Eye (tissue), 1 donor: Measurements from ENCODE around the gene ADCY9.
A peak's percentile ranks its signal among the peaks of the same experiment; 100 is the strongest.

Source experiments
- DNase-seq: peaks from one replicate; pipeline ENCODE4 v3.0.0-alpha.2; 2015

Gene ADCY9

DNA sequence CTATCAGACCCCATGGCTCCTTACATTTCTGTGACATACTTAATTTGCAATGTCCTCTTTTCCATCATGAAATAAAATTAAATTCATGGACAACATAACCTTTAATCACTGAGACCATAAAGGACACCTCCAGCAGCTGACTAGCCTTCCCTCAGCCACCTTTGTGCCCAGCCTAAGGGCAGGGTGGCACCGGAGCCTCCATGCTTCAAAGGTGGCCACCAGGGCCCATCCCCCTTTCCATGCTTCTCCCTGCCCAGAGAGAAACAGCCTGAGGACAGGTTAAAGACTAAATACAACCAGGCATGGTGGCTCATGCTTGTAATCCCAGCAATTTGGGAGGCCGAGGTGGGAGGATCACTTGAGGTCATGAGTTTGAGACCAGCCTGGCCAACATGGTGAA is 94.3 kb downstream of the ADCY9 start:
- no peak for DNase-seq

DNA sequence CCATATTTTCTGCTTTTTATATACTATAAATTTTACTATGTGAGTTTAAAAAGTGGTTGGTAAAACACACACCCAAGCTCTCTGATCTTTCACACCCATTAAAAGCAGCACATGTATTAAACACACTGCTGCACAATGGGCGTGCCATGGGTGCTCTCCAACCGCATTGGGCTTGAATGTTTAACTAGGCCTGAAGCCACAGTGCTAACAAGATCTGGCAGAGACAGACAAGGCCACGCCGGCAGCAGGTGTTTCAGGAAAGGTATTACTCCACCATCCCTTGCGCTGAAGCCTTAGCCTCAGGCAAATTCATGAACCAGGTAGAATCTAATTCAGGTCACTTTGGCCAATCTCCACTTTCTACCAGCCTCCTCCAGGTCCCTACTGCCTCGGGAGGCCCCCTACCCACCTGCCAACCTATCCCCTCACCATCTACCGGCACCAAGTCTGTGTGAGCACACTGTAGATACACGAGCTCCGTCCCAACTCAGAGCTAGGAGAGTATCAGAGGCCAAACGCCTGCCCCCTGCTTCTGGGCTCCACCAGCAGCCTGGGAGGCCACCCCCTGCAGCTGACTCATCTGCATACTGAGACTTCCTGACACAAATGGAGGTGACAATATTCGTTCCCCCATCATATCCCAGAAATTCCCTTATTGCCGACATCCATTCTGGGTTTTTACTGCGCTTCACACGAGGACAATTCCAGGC is 95.0 kb downstream of the ADCY9 start:
- DNase-seq = no peak

DNA sequence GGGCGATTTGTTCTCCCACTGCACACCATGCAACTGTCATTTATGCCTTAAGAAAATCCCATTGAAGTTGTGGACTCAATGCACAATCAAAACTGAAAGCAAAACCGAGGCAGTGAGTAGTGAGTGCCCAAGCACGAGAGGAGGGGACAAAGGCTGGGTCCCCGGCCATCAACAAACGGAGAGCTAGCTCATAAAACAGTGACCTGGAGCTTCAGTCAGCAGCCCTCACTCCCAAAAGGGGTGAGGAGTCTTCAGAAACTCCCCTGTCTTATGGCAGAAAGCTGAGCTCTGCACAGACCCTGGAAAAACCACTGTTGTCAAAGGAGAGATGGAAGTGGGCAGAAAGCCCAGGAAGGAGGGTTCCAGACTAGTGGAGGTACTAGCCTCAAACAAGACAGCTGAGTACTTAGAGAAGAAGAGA is 96.9 kb downstream of the ADCY9 start:
- DNase-seq = no peak

DNA sequence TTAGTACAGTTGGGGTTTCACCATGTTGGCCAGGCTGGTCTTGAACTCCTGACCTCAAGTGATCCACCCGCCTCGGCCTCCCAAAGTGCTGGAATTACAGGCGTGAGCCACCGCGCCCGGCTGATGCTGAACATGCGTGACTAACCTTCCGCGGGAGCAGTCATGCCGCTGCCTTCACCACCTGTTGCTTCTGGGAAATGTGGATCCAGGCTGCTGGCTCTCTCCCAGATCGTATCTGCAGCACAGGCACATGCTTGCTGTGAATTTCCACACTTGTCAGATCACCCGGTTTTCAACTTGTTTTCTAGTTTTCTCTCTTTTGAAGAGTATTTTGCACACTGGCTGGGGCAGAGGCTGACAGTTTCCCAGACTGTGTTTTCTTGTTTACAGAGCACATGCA is 97.9 kb downstream of the ADCY9 start:
- peak; percentile 33 for DNase-seq

DNA sequence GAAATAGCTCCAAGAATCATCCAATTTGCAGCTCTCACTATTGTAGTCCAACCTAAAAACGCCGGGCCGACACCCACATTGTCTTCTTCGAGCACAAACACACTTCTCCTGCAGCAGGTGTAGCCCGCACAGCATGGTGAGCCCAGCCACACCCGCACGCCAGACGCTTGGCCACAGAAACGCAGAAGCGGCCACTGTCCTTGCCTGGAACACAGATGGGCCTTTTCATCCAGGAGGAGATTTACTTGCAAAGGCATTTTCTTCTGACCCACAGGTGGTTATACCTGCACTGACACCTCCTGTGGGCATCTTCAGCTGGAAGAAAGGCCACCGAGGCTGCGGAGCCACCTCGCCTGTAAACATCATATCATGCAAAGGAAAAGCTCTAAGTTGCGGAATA is 98.4 kb downstream of the ADCY9 start:
- DNase-seq = no peak

DNA sequence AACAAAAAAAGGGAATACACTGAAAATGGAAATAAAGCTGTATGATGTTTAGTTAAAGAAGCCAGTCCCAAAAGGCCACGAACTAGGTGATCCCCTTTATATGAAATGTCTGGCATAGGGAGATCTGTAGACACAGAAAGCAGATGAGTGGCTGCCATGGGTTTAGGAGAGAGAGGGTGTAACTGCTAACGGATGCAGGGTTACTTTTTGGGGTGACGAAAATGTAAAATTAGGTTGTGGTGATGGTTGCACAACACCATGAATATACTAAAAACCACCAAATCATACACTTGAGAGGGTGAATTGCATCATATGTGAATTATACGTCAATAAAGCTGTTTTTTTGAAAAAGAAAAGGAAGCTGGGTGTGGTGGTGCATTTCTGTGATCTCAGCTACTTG is 99.6 kb downstream of the ADCY9 start:
- no peak for DNase-seq

DNA sequence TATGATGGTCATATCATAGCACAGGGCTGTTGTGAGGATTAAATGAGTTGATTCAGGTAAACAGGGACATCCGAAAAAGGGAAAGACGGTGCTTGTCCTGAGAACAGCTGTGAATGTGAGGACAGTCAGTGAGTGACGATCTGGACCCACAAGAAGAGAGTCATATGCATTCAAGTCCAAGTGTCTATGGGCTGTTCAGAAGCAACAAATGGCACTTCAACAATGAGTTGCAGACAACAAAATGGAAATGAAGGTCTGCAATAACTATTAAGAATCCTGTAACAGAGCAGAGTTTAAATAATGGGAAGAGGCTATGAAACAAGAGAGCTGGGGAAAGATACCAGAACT is 100.3 kb downstream of the ADCY9 start:
- DNase-seq = no peak

DNA sequence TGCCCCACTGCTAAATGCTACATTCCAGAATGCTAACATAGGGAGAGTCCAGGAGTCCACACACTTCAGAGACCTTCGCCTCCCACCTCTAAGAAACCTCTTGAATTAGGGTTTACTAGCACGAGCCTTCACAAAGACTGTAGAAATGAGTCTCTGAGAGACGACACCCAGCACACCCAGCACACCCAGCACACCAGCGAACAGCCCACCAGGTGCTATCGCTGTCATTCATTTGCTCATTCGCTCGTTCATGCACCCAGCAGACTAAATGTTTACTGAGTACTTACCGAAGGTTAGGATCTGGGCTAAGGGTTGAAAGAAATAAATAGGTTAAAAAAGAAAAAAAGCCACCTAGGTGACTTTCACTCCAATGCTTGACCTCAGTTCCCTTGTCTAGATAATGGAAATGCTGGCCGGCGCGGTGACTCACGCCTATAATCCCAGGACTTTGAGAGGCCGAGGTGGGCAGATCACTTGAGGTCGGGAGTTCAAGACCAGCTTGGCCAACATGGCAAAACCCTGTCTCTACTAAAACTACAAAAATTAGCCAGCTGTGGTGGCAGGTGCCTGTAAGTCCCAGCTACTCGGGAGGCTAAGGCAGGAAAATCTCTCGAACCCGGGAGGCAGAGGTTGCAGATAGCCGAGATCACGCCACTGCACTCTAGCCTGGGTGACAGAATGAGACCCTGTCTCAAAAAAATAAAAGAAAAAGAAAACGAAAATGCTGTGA is 100.8 kb downstream of the ADCY9 start:
- DNase-seq = no peak

DNA sequence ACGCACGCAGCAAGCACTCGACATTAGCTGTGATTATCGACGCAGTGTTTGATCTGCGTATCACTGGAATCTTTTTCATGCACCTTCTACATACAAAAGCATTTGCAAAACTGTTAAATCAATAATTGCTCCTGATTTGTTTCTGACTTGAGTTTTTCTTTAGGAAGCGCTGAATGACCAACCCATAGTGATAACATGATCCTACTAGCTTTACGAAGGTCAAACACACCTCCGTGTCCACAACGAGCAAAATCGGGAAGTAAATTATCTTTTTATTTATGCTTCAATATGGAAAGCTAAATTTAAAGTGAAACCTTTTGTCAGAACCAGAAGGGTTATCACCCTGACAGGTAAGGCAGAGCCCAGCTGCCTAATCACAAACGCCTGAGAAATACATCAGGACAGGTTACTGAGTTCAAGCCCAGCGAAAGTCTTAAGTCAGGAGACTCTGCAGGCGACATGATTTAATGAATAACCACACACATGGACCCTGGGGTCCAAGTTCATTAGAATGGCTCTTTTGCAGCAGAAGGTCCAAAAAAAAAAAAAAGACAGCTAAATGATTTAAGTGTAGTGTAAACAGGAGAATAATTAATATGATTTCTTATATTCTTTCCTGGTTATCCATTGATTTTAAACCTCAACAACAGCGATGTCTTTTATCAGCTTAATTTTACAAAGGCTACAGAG is 104.2 kb downstream of the ADCY9 start:
- no peak for DNase-seq

DNA sequence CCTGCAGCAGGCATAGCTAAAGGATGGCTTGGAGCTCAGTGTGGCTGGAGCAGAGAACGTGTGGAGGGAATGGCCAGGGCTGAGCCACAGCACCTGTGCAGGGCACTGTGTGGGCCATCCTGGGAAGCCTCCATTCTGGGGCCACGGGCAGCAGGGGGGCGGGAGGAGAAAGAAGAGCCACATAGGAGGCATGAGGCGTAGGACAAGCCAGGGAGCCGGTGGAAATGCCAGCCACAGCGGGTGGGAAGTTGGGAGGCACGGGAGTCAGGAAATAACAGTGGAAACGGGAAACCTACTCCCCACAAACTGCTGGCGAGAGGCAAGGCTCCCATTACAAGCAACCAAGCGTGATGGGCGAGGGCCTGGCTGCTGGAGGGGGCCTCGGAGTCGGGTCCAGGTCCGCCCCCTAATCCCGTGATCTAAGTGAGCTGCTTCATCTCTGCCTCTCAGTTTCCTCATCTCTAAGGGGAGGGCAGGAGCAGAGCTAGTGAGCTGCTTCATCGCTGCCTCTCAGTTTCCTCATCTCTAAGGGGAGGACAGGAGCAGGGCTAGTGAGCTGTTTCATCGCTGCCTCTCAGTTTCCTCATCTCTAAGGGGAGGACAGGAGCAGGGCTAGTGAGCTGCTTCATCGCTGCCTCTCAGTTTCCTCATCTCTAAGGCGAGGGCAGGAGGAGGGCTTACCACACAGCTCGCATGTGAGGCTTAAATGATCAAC is 104.9 kb downstream of the ADCY9 start:
- DNase-seq = no peak

DNA sequence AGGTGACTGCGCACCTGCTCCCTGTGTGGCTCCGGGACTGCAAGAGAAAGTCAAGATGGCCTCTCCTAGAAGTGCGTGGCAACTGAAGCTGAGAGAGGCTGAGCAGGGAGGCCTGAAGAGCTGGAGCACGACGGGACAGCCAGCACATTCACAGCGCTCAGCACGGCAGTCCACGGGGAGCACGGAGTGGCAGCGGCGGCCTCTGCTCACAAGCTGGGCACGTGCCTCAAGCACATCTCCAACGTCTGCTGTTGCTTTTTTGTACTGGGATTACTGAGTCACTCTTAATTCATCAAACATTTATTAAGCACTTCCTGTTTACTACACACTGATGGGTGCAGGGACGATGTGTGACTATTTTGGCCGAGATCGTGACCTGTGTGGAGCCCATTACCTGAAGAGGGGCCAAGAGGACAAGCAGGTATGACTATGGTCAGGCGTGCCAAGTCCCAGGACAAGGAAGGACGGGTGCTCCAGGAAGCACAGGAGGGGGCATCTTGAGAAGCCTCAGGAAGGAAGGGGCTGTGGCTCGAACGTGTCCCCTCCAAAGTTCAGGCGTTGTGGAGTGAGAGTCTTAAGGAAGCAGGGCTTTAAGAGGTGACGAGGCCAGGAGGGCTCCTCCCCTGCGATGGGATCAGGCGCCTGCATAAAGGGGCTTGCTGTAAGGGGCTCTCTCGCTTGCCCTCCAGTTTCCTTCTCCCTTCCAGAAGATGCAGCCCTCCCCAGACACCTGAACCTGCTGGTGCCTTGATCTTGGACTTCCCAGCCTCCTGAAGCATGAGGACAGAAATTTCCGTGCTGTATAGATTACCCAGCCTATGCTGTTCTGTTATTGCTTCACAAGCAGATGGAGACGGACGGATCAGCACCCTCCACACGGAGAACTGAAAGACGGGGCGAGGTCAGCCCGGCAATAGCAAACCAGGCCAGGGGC is 105.8 kb downstream of the ADCY9 start:
- no peak for DNase-seq

DNA sequence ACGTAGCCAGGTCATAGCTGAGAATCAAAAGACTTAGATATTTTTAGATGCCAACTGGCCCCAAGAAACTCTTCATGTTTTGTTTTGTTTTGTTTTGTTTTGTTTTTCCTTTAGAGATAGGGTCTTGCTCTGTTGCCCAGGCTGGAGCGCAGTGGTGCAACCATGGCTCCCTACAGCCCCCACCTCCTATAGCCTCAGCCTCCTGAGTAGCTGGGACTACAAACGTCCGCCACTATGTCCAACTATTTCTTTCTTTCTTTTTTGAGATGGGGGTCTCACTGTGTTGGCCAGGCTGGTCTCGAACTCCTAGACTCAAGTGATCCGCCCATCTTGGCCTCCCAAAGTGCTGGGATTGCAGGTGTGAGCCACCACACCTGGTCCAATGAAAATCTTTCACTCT is 107.1 kb downstream of the ADCY9 start:
- DNase-seq = no peak

DNA sequence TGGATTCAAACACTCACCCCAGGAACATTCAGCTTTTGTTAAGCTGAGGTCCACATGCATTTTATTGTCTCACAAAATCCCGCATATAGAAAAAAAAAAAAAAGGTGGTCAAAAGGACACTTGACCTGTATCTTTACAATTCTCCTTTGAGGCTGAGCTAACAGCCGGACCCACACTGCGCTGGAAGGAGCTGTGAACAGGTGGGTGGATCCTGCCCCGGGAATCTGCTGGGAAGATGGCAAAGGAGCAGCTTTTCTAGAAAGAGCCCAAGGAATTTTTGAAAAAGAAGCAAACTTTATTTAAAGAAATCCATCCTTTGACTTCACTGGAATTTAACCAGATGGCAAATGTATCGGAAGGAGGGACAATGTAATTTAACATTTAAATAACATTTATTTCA is 108.1 kb downstream of the ADCY9 start:
- no peak for DNase-seq

DNA sequence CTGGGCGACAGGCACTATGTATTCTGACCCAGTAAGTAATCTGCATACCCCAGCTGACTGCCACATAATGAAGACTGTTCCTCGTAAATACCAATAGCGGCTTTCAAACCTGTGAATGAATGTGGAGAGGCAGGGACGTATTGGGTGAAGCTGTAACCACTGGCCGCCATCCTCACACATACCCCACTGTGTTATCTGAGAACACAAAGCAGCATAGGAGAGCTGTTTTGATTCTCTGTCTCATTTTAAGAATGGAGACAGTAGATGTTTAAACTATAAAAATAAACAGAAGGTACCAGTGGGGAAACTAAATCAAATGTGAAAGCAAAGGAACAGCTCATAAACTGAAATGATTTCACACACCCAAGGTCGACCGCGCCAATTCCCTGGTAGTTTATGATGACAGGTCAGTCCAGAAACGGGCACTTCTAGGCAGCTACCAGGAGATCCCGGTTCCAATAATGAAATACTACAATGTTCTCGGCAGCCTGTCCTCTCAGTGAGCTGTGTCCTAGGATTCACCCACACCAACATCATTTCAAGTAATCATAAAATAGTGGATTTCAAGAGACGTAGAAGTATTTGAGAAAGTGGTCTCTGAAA is 109.7 kb downstream of the ADCY9 start:
- DNase-seq = no peak

DNA sequence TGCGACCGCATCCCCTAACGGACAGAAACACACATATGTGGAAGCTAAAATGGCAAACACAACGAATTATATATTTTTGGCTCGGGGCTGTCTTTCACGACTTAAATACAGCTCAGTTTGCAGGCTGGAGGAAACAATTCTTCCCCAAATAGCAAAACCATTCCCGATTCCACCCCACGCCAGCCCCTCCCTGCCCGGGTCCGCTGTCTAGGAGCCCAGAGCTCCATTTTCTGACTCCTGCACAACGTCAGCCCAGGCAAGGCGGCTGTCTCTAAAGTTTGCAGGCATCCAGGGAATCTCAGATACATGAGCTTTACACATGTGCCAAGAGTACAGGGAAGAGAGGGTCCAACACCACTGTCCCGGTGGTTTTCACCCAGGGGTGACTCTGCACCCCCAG is 110.5 kb downstream of the ADCY9 start:
- DNase-seq = no peak

DNA sequence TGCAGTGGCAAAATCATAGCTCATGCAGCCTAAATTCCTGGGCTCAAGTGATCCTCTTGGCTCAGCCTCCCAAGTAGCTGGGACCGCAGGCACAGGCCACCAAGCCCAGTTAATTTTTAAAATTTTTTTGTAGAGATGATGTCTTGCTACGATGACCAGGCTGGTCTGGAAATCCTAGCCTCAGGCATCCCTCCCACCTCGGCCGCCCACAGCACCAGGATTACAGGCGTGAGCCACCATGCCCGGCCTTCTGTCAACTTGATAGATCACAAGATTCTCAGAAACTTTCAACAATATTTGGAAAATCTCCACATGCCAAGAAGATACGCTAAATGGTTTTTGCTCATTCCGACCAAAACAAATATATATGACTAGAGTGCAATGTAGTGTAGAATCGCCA is 111.0 kb downstream of the ADCY9 start:
- no peak for DNase-seq

DNA sequence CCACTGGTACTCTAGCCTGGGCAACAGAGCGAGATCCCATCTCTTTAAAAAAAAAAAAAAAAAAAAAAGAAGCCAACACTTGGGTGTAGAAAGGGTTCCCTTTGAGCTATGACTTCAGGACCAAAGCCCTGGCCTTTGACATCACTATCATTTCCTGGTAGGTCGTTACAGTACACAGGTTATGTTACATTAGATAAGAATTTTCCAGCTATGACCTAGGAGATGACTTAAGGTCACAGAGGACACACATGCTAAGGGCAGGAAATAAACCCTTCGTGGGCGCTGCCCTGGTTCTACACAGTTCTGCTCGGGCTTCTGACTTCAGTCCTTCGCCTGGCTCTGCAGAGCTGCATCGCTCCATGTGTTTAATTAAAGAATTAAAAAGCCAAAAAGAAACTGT is 112.0 kb downstream of the ADCY9 start:
- DNase-seq = no peak

DNA sequence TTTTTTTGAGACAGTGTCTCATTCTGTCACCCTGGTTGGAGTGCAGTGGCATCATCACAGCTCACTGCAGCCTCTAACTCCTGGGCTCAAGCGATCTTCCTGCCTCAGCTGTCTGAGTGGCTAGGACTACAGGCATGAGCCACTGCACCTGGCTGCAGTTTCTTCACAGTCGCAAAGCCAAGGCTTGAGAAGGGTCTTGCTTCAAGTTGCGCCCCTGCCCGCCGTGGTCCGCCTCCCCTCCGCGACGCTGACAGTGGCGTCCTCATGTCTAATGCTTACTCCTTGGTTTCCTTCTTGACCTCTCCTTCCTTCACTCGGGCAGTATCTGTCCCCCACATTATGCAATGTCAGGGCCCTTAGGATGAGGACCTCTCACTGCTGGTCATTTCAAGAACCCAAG is 112.7 kb downstream of the ADCY9 start:
- DNase-seq = no peak

DNA sequence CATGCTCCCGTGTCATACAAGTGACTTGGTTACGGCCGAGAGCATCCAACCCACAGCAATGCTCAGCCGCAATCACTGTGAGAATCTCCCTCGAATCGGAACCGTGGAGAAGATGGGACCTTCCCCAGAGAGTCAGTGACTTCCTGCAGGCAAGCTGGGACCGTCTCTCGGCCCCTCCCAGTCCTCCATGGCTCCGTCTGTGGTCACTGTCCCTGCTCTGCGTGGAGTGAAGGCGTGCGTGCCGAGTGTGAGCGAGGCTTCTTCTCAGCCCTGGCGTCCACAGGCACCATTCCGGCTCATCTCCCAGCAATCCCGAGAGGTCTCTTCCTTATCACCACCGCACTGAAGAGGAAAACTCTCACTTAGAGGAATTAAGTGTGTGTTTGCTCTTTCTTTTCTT is 113.1 kb downstream of the ADCY9 start:
- DNase-seq = peak; percentile 25

DNA sequence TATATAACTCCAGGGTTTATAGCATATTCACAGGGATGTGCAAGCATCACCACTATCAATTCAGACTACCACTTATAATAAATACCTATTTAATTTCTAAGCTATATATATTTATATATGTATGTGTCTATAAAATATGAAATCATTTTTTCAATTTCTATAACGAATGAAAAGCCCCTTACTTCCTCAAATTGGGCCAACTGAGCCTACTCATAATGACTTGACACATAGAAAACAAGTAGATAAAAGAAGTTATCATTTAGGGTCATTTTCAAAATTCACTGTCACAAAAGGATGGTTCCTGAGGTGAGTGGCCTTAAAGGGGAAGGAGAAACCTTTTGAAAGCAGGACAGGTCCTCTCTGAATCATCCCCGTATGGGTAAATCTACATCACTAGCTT is 114.1 kb downstream of the ADCY9 start:
- DNase-seq = no peak

DNA sequence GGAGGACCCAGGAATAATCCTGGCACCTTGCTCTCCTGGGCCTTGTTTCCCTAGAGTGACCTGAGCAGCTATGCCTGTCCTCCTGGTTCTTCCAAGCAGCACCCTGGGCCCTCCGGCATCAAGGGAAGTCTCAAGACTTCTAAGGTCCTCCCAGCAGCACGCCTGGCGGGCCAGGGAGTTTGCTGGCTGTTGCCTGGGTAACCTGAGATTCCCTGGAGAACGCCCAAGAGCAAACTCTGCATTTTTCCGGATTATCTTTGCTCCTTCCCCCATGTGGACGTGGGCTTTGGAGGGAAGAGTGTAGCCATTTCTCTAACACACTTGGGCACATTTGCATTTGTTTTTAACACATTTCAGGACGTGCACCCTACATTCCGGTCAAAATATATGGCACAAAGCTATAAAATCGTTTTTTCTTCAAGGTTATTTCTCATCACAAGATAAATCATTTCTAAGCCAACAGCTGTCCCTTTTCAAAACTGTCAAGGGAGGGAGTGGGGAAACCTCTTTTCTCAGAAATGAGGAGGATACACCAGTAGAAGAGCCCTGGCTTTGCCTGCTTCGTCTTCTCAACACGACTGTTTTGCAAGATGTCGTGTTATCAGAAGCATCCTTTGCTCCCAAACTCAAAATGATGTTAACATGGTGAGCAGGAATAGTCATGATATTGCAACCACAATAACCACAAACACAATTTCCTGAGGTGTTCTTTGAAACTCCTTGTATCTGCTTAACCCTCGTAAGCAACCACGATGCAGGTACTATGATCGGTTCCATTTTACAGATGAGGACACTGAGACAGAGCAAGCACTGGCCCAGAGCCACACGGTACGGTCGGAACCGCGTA is 116.5 kb downstream of the ADCY9 start:
- DNase-seq = peak; percentile 86
